ENCODE data around the gene TPRG1. TPM values are rescaled to one million over a fixed set of nuclear protein-coding genes. Genes with fewer than 3 reads are reported as not detected.

Gene TPRG1
- total and polyA plus RNA-seq, 2 donors (not counting 3 experiments of a cell fraction or from before 2014, with no cell fraction given) = 0.30 TPM; not detected in 1

GRCh38 chr3:189236352-189236751 is 64.6 kb downstream of the TPRG1 start:
- ChIA-PET CTCF (interaction anchor here (1.1 to 1.2 kb wide), 2 partner anchors 712 to 713 kb away, joined by 3 to 4 read pairs; no protein-coding TSS in a partner anchor), POLR2A (no interaction called here)
- Histone ChIP-seq H3K79me2 (ENCODE audit: control insufficient read depth, insufficient read depth, low read length) (no peaks in the 10 kb centered on the region), H3K27me3 (ENCODE audit: control insufficient read depth in 2 of 2, insufficient read depth in 2 of 2, low read length in 2 of 2) (peaks cover 0 to 4% of the 10 kb centered on the region in 2 experiments), H2AFZ (ENCODE audit: low read depth, low read length) (no peak overlapping the region), H4K20me1 (replicated peaks; ENCODE audit: control insufficient read depth, extremely low read depth, insufficient read depth, low read length) (no peaks in the 10 kb centered on the region), H3K4me3 (replicated peaks in 1 of 3; ENCODE audit: insufficient read depth in 1 of 3, low read depth in 1 of 3, low read length in 3 of 3) (no peak overlapping the region), H3K36me3 (ENCODE audit: control insufficient read depth in 2 of 2, extremely low read depth in 1 of 2, insufficient read depth in 2 of 2, low read length in 2 of 2) (no peaks in the 10 kb centered on the region), H3K9ac (replicated peaks; ENCODE audit: extremely low read depth, insufficient read depth, low read length) (no peak overlapping the region), H3K4me1 (ENCODE audit: control insufficient read depth, extremely low read depth, insufficient read depth, low read length) (no peaks in the 10 kb centered on the region), H3K9me3 (replicated peaks; ENCODE audit: control insufficient read depth, insufficient read depth, low read length) (no peaks in the 10 kb centered on the region), H3K4me2 (ENCODE audit: insufficient read depth, low read length) (no peak overlapping the region), H3K9me1 (replicated peaks; ENCODE audit: control insufficient read depth, extremely low read depth, insufficient read depth, low read length) (no peaks in the 10 kb centered on the region), H3K27ac (ENCODE audit: insufficient read depth, low read depth, low read length) (no peak overlapping the region)
- DNase-seq (ENCODE audit: low read depth, low spot score) (no peak), FAIRE-seq (no peak)
- TF ChIP-seq MAX (IDR thresholded peaks at IDR 0.05; ENCODE audit: insufficient read depth, insufficient read length) = no peak
- no peak for TF ChIP-seq JUN (IDR thresholded peaks at IDR 0.05; ENCODE audit: borderline replicate concordance, insufficient read depth, insufficient read length, low read depth)
- no peak for TF ChIP-seq POLR2A (IDR thresholded peaks at IDR 0.05; ENCODE audit: low read depth, low read length)
- no peak for TF ChIP-seq GATA2 (IDR thresholded peaks at IDR 0.05; ENCODE audit: insufficient read depth, insufficient read length, low read depth, low read length)
- no peak for TF ChIP-seq CTCF (IDR thresholded peaks at IDR 0.05; ENCODE audit: extremely low read depth in 1 of 2, insufficient read depth in 1 of 2, low read depth in 1 of 2, low read length in 2 of 2)
- BruUV-seq (replicated peaks) = no TSS peak
- intact Hi-C loops (cut with micrococcal nuclease) (no loop called here), dilution Hi-C loops (cut with MboI; ENCODE audit: extremely low pct_ligation_motif_present, low sequenced_read_pairs) (no loop called here)

GRCh38 chr3:189237526-189237925 is 65.8 kb downstream of the TPRG1 start:
- Histone ChIP-seq H3K9ac (replicated peaks; ENCODE audit: extremely low read depth, insufficient read depth, low read length) (no peak overlapping the region), H3K4me1 (ENCODE audit: control insufficient read depth, extremely low read depth, insufficient read depth, low read length) (no peaks in the 10 kb centered on the region), H3K4me2 (ENCODE audit: insufficient read depth, low read length) (no peak overlapping the region), H3K4me3 (replicated peaks in 1 of 3; ENCODE audit: insufficient read depth in 1 of 3, low read depth in 1 of 3, low read length in 3 of 3) (no peak overlapping the region), H4K20me1 (replicated peaks; ENCODE audit: control insufficient read depth, extremely low read depth, insufficient read depth, low read length) (no peaks in the 10 kb centered on the region), H3K27me3 (ENCODE audit: control insufficient read depth in 2 of 2, insufficient read depth in 2 of 2, low read length in 2 of 2) (peaks cover 0 to under 1% of the 10 kb centered on the region in 2 experiments), H3K27ac (ENCODE audit: insufficient read depth, low read depth, low read length) (no peak overlapping the region), H3K79me2 (ENCODE audit: control insufficient read depth, insufficient read depth, low read length) (no peaks in the 10 kb centered on the region), H3K9me1 (replicated peaks; ENCODE audit: control insufficient read depth, extremely low read depth, insufficient read depth, low read length) (no peaks in the 10 kb centered on the region), H2AFZ (ENCODE audit: low read depth, low read length) (no peak overlapping the region), H3K9me3 (replicated peaks; ENCODE audit: control insufficient read depth, insufficient read depth, low read length) (no peaks in the 10 kb centered on the region), H3K36me3 (ENCODE audit: control insufficient read depth in 2 of 2, extremely low read depth in 1 of 2, insufficient read depth in 2 of 2, low read length in 2 of 2) (no peaks in the 10 kb centered on the region)
- intact Hi-C loops (cut with micrococcal nuclease) (no loop called here), dilution Hi-C loops (cut with MboI; ENCODE audit: extremely low pct_ligation_motif_present, low sequenced_read_pairs) (no loop called here)
- no peak for DNase-seq (ENCODE audit: low read depth, low spot score)
- TF ChIP-seq POLR2AphosphoS5 (IDR thresholded peaks at IDR 0.05; ENCODE audit: insufficient read depth, low read depth, low read length) (no peak), MYC (IDR thresholded peaks at IDR 0.05; ENCODE audit: low read depth, low read length) (no peak), EZH2 (IDR thresholded peaks at IDR 0.05; ENCODE audit: borderline replicate concordance, low read depth, low read length, severe bottlenecking) (no peak), FOS (IDR thresholded peaks at IDR 0.05; ENCODE audit: borderline replicate concordance, insufficient read depth, low read length) (no peak), JUN (IDR thresholded peaks at IDR 0.05; ENCODE audit: borderline replicate concordance, insufficient read depth, insufficient read length, low read depth) (no peak), POLR2A (IDR thresholded peaks at IDR 0.05; ENCODE audit: low read depth, low read length) (no peak), CTCF (IDR thresholded peaks at IDR 0.05; ENCODE audit: extremely low read depth in 1 of 2, insufficient read depth in 1 of 2, low read depth in 1 of 2, low read length in 2 of 2) (no peak), MAX (IDR thresholded peaks at IDR 0.05; ENCODE audit: insufficient read depth, insufficient read length) (no peak), GATA2 (IDR thresholded peaks at IDR 0.05; ENCODE audit: insufficient read depth, insufficient read length, low read depth, low read length) (no peak)
- POLR2A ChIA-PET = no interaction called here
- no peak for FAIRE-seq
- BruUV-seq (replicated peaks) = no TSS peak
- CTCF ChIA-PET = no interaction called here

Measured in endothelial cell of umbilical vein (primary cell).